ENCODE measurements around the gene BANF1. TPM values are rescaled to one million over a fixed set of nuclear protein-coding genes. Genes with fewer than 3 reads are reported as not detected.

Gene BANF1
- total RNA-seq, 2 experiments from 2014 or later: 267 to 311 TPM

GRCh38 chr11:66035653-66036333, 33.5 kb downstream of the BANF1 start:
- TF ChIP-seq CTCF (IDR thresholded peaks at IDR 0.05): no peak
- CTCF ChIA-PET: interaction anchor here (0.7 to 3.1 kb wide), 3 partner anchors 10 to 24 kb away, joined by 3 to 19 read pairs (median 17); partner anchors contain the start of gene CST6
- H3K4me1 Mint-ChIP-seq (ENCODE audit: low read depth): no peaks in the 10 kb centered on the region
- H3K4me3 Mint-ChIP-seq: no peak overlapping the region
- H3K9me3 Mint-ChIP-seq: no peaks in the 10 kb centered on the region
- no peak for ATAC-seq
- POLR2A ChIA-PET: interaction anchor here (1.1 kb wide), 1 partner anchor 32 kb away, joined by 3 read pairs; no protein-coding TSS in a partner anchor
- H3K36me3 Mint-ChIP-seq (ENCODE audit: low read depth): no peaks in the 10 kb centered on the region
- H3K27me3 Mint-ChIP-seq: peaks cover 5% of the 10 kb centered on the region
- DNase-seq: no peak
- H3K27ac Mint-ChIP-seq: no peak overlapping the region
- intact Hi-C loops (cut with micrococcal nuclease): no loop called here

GRCh38 chr11:66036334-66036710, 34.0 kb downstream of the BANF1 start:
- ChIA-PET CTCF (interaction anchor here (0.7 to 3.1 kb wide), 3 partner anchors 9 to 25 kb away, joined by 3 to 19 read pairs (median 17); partner anchors contain the start of gene CST6), POLR2A (interaction anchor here (1.1 kb wide), 1 partner anchor 32 kb away, joined by 3 read pairs; no protein-coding TSS in a partner anchor)
- DNase-seq (no peak), ATAC-seq (no peak)
- Mint-ChIP-seq H3K9me3 (no peaks in the 10 kb centered on the region), H3K36me3 (ENCODE audit: low read depth) (no peaks in the 10 kb centered on the region), H3K4me3 (no peak overlapping the region), H3K27me3 (peaks cover 5% of the 10 kb centered on the region), H3K27ac (no peak overlapping the region), H3K4me1 (ENCODE audit: low read depth) (no peaks in the 10 kb centered on the region)
- TF ChIP-seq CTCF (IDR thresholded peaks at IDR 0.05): no peak
- intact Hi-C loops (cut with micrococcal nuclease): no loop called here

GRCh38 chr11:66037327-66037726, 35.0 kb downstream of the BANF1 start:
- no peak for ATAC-seq

GRCh38 chr11:66039765-66040164, 37.5 kb downstream of the BANF1 start:
- H3K36me3 Mint-ChIP-seq (ENCODE audit: low read depth): no peaks in the 10 kb centered on the region
- intact Hi-C loops (cut with micrococcal nuclease): no loop called here
- no peaks in the 10 kb centered on the region for H3K9me3 Mint-ChIP-seq
- no peak for DNase-seq
- ATAC-seq: no peak
- no peak overlapping the region for H3K4me3 Mint-ChIP-seq
- peaks cover 4% of the 10 kb centered on the region for H3K4me1 Mint-ChIP-seq (ENCODE audit: low read depth)
- no peak for TF ChIP-seq CTCF (IDR thresholded peaks at IDR 0.05)
- peaks cover 2% of the 10 kb centered on the region for H3K27me3 Mint-ChIP-seq
- ChIA-PET CTCF (interaction anchor here (0.5 to 2.2 kb wide), 2 partner anchors 17 to 210 kb away, joined by 3 to 7 read pairs; no protein-coding TSS in a partner anchor), POLR2A (no interaction called here)
- H3K27ac Mint-ChIP-seq: no peak overlapping the region

More at GRCh38 chr11:66037327-66037726, 35.0 kb downstream of the BANF1 start:
- Mint-ChIP-seq H3K9me3 (no peaks in the 10 kb centered on the region), H3K4me3 (no peak overlapping the region), H3K27me3 (peaks cover 5% of the 10 kb centered on the region), H3K4me1 (ENCODE audit: low read depth) (no peaks in the 10 kb centered on the region), H3K27ac (no peak overlapping the region), H3K36me3 (ENCODE audit: low read depth) (no peaks in the 10 kb centered on the region)
- ChIA-PET CTCF (interaction anchor here (1.6 to 3.1 kb wide), 2 partner anchors 15 to 49 kb away, joined by 3 to 19 read pairs; no protein-coding TSS in a partner anchor), POLR2A (no interaction called here)
- intact Hi-C loops (cut with micrococcal nuclease): no loop called here
- DNase-seq: no peak
- TF ChIP-seq CTCF (IDR thresholded peaks at IDR 0.05): no peak
